GM20000 (cell line): ENCODE results near the gene GJA10.
"Not testable (repeated sequence)": the region's sequence is repeated elsewhere in the genome, so short reads cannot be mapped to it uniquely, and the experiment has no call there.

Experiments used
- DNase-seq: peaks from one replicate; pipeline ENCODE4 v3.0.0; 2012; ENCODE audit warnings: low spot score
- CTCF ChIP-seq: IDR thresholded peaks from 2 replicates; pipeline ENCODE4 v1.5.1; 2012; ENCODE audit warnings: mild to moderate bottlenecking, control low read depth; ENCODE audit errors: extremely low read depth, missing control alignments

Gene GJA10

GRCh38 chr6:89873721-89874120 is 20.5 kb upstream of the GJA10 start:
- TF ChIP-seq CTCF: no peak
- DNase-seq: no peak

GRCh38 chr6:89874438-89874837 is 19.8 kb upstream of the GJA10 start:
- no peak for TF ChIP-seq CTCF

GRCh38 chr6:89886378-89887120 is 7.7 kb upstream of the GJA10 start:
- no peak for DNase-seq
- no peak for TF ChIP-seq CTCF

More at GRCh38 chr6:89874438-89874837, 19.8 kb upstream of the GJA10 start:
- no peak for DNase-seq

GRCh38 chr6:89887452-89888137 is 6.7 kb upstream of the GJA10 start:
- TF ChIP-seq CTCF: no peak
- DNase-seq: no peak

DNA sequence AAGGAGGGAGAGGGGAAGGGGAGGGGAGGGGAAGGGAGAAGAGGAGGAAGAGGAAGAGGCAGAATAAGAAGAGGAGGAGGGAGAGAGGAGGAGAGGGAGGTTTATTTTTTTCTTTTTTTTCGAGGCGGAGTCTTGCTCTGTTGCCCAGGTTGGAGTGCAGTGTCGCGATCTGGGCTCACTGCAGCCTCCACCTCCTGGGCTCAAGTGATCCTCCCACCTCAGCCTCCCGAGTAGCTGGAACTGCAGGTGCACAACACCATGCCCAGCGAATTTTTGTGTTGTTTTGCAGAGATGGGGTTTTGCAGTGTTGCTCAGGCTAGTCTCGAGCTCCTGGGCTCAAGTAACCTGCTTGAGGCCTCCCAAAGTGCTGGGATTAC is 6.1 kb upstream of the GJA10 start:
- TF ChIP-seq CTCF: no peak
- no peak for DNase-seq

DNA sequence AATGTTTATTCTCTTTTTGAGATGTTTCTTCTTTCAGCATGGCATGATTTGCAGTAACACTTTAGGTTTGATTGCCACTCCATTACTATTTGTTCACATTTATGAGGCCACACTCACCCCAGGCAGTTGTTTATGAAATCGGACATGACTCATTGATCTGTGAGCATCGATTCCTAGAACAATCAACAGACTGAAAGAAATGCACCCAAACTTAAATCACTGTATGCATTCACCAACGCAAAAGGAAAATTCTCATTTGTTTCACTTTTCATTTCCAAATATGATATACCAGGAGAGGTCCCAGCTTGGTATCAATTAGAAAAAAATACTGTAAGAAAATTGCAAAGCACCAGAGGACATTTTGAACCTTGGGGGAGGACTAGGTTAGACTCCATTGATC is 5.4 kb upstream of the GJA10 start:
- no peak for DNase-seq
- TF ChIP-seq CTCF: no peak

- not testable (repeated sequence) for DNase-seq
These were observed 3.3 kb upstream of the GJA10 start for GRCh38 chr6:89890845-89891528.

- DNase-seq: not testable (repeated sequence)
These were observed 1.7 kb upstream of the GJA10 start for GRCh38 chr6:89892577-89892976.
